H9 (cell line): ENCODE measurements around the gene ZNF609. TPM values are rescaled to one million over a fixed set of nuclear protein-coding genes. Genes with fewer than 3 reads are reported as not detected.

ENCODE experiments used
- DNase-seq: peaks from one replicate; pipeline ENCODE4 v3.0.0-alpha.2; 2017
- H2AFZ ChIP-seq: one replicate; pipeline ENCODE4 v1.6.1; 2013; ENCODE audit warnings: mild to moderate bottlenecking, low read length, control low read depth, moderate library complexity
- H2AK5ac ChIP-seq: 2 replicates; pipeline ENCODE4 v1.6.1; 2013; ENCODE audit warnings: low read length, control low read depth, mixed read lengths; ENCODE audit not compliant: insufficient read length
- H2BK120ac ChIP-seq: one replicate; pipeline ENCODE4 v1.6.1; 2013; ENCODE audit warnings: low read depth, mild to moderate bottlenecking, low read length, control low read depth, inconsistent platforms; ENCODE audit not compliant: poor library complexity, severe bottlenecking
- H2BK12ac ChIP-seq: 2 replicates; pipeline ENCODE4 v1.6.1; 2013; ENCODE audit warnings: low read length, control low read depth, mixed read lengths, low read depth; ENCODE audit not compliant: insufficient read length
- H2BK15ac ChIP-seq: 2 replicates; pipeline ENCODE4 v1.6.1; 2013; ENCODE audit warnings: low read depth, low read length, control low read depth
- H2BK20ac ChIP-seq: one replicate; pipeline ENCODE4 v1.6.1; 2013; ENCODE audit warnings: low read depth, mild to moderate bottlenecking, low read length, control low read depth, inconsistent platforms; ENCODE audit not compliant: poor library complexity, severe bottlenecking
- H2BK5ac ChIP-seq: 2 replicates; pipeline ENCODE4 v1.6.1; 2013; ENCODE audit warnings: low read length, control low read depth, mixed read lengths; ENCODE audit not compliant: insufficient read length
- H3K14ac ChIP-seq: 2 replicates; pipeline ENCODE4 v1.6.1; 2013; ENCODE audit warnings: low read length, control low read depth; ENCODE audit not compliant: insufficient read depth
- H3K18ac ChIP-seq: 2 replicates; pipeline ENCODE4 v1.6.1; 2013; ENCODE audit warnings: low read depth, mild to moderate bottlenecking, mixed read lengths, low read length, control low read depth; ENCODE audit not compliant: insufficient read length
- H3K23ac ChIP-seq: 2 replicates; pipeline ENCODE4 v1.6.1; 2013; ENCODE audit warnings: low read length, control low read depth, mixed read lengths, low read depth; ENCODE audit not compliant: insufficient read length
- H3K23me2 ChIP-seq: 2 replicates; pipeline ENCODE4 v1.6.1; 2013; ENCODE audit warnings: low read depth, mild to moderate bottlenecking, mixed read lengths, low read length, control low read depth; ENCODE audit not compliant: insufficient read length, poor library complexity, severe bottlenecking
- H3K27ac ChIP-seq: 2 replicates; pipeline ENCODE4 v1.5.1; 2013; ENCODE audit warnings: low read length, control low read depth, mixed read lengths, low read depth; ENCODE audit not compliant: insufficient read length
- H3K27me3 ChIP-seq: 2 replicates; pipeline ENCODE4 v1.6.1; 2013; ENCODE audit warnings: low read length, control low read depth, inconsistent platforms; ENCODE audit not compliant: insufficient read depth
- H3K4ac ChIP-seq: 2 replicates; pipeline ENCODE4 v1.6.1; 2013; ENCODE audit warnings: low read depth, mild to moderate bottlenecking, control low read depth, inconsistent platforms, low read length, moderate library complexity
- H3K4me1 ChIP-seq: 2 replicates; pipeline ENCODE4 v1.6.1; 2013; ENCODE audit warnings: low read length, control low read depth, inconsistent platforms; ENCODE audit not compliant: insufficient read depth
- H3K4me2 ChIP-seq: 2 replicates; pipeline ENCODE4 v1.6.1; 2013; ENCODE audit warnings: low read length, control low read depth, mixed read lengths; ENCODE audit not compliant: insufficient read length, insufficient read depth
- H3K56ac ChIP-seq: 2 replicates; pipeline ENCODE4 v1.6.1; 2013; ENCODE audit warnings: low read depth, mild to moderate bottlenecking, mixed read lengths, low read length, control low read depth; ENCODE audit not compliant: insufficient read length
- H3K79me1 ChIP-seq: 2 replicates; pipeline ENCODE4 v1.6.1; 2013; ENCODE audit warnings: low read depth, mild to moderate bottlenecking, moderate library complexity, low read length, control low read depth, inconsistent platforms; ENCODE audit not compliant: insufficient read depth, poor library complexity, severe bottlenecking
- H3K79me2 ChIP-seq: 2 replicates; pipeline ENCODE4 v1.6.1; 2013; ENCODE audit warnings: low read length, control low read depth, inconsistent platforms; ENCODE audit not compliant: insufficient read depth
- H3K9ac ChIP-seq: 2 replicates; pipeline ENCODE4 v1.6.1; 2013; ENCODE audit warnings: low read length, control low read depth, mixed read lengths; ENCODE audit not compliant: insufficient read length; ENCODE audit errors: extremely low read depth
- H3K9me3 ChIP-seq: one replicate; pipeline ENCODE4 v1.6.1; 2013; ENCODE audit warnings: low read depth, low read length, inconsistent platforms; ENCODE audit not compliant: control insufficient read depth
- H3T11ph ChIP-seq: one replicate; pipeline ENCODE4 v1.6.1; 2013; ENCODE audit warnings: mild to moderate bottlenecking, low read length, control low read depth, inconsistent platforms
- H4K20me1 ChIP-seq: one replicate; pipeline ENCODE4 v1.6.1; 2013; ENCODE audit not compliant: control insufficient read depth, insufficient read length, insufficient read depth
- H4K5ac ChIP-seq: 2 replicates; pipeline ENCODE4 v1.6.1; 2013; ENCODE audit warnings: low read depth, mild to moderate bottlenecking, mixed read lengths, low read length, control low read depth; ENCODE audit not compliant: insufficient read length
- H4K8ac ChIP-seq: replicated peaks from 2 replicates; pipeline ENCODE4 v1.6.1; 2013; ENCODE audit warnings: low read length, control low read depth, mixed read lengths, low read depth; ENCODE audit not compliant: insufficient read length
- H4K91ac ChIP-seq: 2 replicates; pipeline ENCODE4 v1.6.1; 2013; ENCODE audit warnings: low read depth, mild to moderate bottlenecking, moderate library complexity, mixed read lengths, low read length, control low read depth; ENCODE audit not compliant: insufficient read length
- H3K27ac Mint-ChIP-seq, 3 experiments: 2 replicates in 2 of 3; 3 replicates in 1 of 3; pipeline ENCODE4 v1.8.0; 2020 to 2021; ENCODE audit warnings: mixed read lengths in 3 of 3, mild to moderate bottlenecking in 1 of 3, moderate library complexity in 1 of 3
- H3K27me3 Mint-ChIP-seq: 2 replicates; pipeline ENCODE4 v1.8.0; 2021; ENCODE audit warnings: low read depth, mild to moderate bottlenecking, moderate library complexity, mixed read lengths
- H3K36me3 Mint-ChIP-seq, 3 experiments: 2 replicates in 2 of 3; 3 replicates in 1 of 3; pipeline ENCODE4 v1.8.0; 2020 to 2021; ENCODE audit warnings: low read depth in 3 of 3, mixed read lengths in 3 of 3; ENCODE audit not compliant: insufficient read depth in 1 of 3
- H3K4me1 Mint-ChIP-seq, 2 experiments: 2 replicates each; pipeline ENCODE4 v1.8.0; 2020; ENCODE audit warnings: mixed read lengths in 2 of 2
- H3K4me3 Mint-ChIP-seq, 2 experiments: 2 replicates in 1 of 2; 3 replicates in 1 of 2; pipeline ENCODE4 v1.8.0; 2020 to 2021; ENCODE audit warnings: mild to moderate bottlenecking in 2 of 2, mixed read lengths in 2 of 2, moderate library complexity in 1 of 2
- H3K9me3 Mint-ChIP-seq, 2 experiments: 2 replicates in 1 of 2; 3 replicates in 1 of 2; pipeline ENCODE4 v1.8.0; 2020; ENCODE audit warnings: mild to moderate bottlenecking in 2 of 2, mixed read lengths in 2 of 2, moderate library complexity in 1 of 2
- CTCF ChIP-seq: fragments of 200-600 bp; sonication (generic); conservative IDR thresholded peaks from 3 replicates; pipeline ENCODE4 v1.8.0; 2021; ENCODE audit warnings: antibody characterized with exemption, mild to moderate bottlenecking
- WGBS: extraction: QIAGEN DNeasy Blood & Tissue Kit; methylation state at CpG from one replicate; pipeline ENCODE4 v1.1.7; 2013; ENCODE audit warnings: missing lambda C conversion rate, low lambda C conversion rate, mixed read lengths; ENCODE audit not compliant: insufficient read length; ENCODE audit errors: extremely low coverage; 5-methylcytosine and 5-hydroxymethylcytosine counted together
- total RNA-seq: library from RNA; stranded (reverse); gene quantifications from 2 replicates; pipeline ENCODE4 v1.2.1, GENCODE V29; 2021

Gene ZNF609
- total RNA-seq, 1 experiment from 2014 or later: 45.3 TPM

- no peak overlapping the region for H4K8ac ChIP-seq
- no peak overlapping the region for H3K23ac ChIP-seq
- H3K18ac ChIP-seq: peak overlapping the region; percentile 98
- no peak for TF ChIP-seq CTCF
- H3K4ac ChIP-seq: peak overlapping the region; percentile 25; the same call in 1 of the 2 replicates
- peak overlapping the region; percentile 80 for H2BK12ac ChIP-seq
- H3K14ac ChIP-seq: peak overlapping the region; percentile 79; the same call in 1 of the 2 replicates
- no peaks in the 10 kb centered on the region for H3K27me3 ChIP-seq
- H2BK120ac ChIP-seq: peak overlapping the region; percentile 98
- H4K20me1 ChIP-seq: no peaks in the 10 kb centered on the region
- H2BK15ac ChIP-seq: no peak overlapping the region
- H3T11ph ChIP-seq: peak overlapping the region; percentile 98
- H3K27ac ChIP-seq: peak overlapping the region; percentile 63
- H2AK5ac ChIP-seq: no peak overlapping the region
- H3K56ac ChIP-seq: no peak overlapping the region
- Mint-ChIP-seq H3K4me3 (peak overlapping the region; percentile 31 to 66; a peak in 3 of 5 replicates), H3K36me3 (peaks cover 12 to 22% (median 15%) of the 10 kb centered on the region in 3 experiments), H3K27ac (peak overlapping the region; percentile 84 to 98 (median 96)), H3K27me3 (no peaks in the 10 kb centered on the region), H3K4me1 (peaks cover 40 to 54% of the 10 kb centered on the region in 2 experiments), H3K9me3 (peaks cover 5 to 6% of the 10 kb centered on the region in 2 experiments; a peak in 4 of 5 replicates)
- H3K79me2 ChIP-seq: peaks cover under 1% of the 10 kb centered on the region; the same call in 1 of the 2 replicates
- H2AFZ ChIP-seq: no peak overlapping the region
- no peak for DNase-seq
- peaks cover 5% of the 10 kb centered on the region for H3K79me1 ChIP-seq
- WGBS: no CpG with 5 or more reads among the region's 2 CpGs
- peak overlapping the region; percentile 60 for H2BK20ac ChIP-seq
- H4K91ac ChIP-seq: no peak overlapping the region
- peak overlapping the region; percentile 79 for H2BK5ac ChIP-seq
- peaks cover 8% of the 10 kb centered on the region for H3K4me1 ChIP-seq
- no peak overlapping the region for H3K4me2 ChIP-seq
- H3K9me3 ChIP-seq: no peaks in the 10 kb centered on the region
- H4K5ac ChIP-seq: no peak overlapping the region
- H3K9ac ChIP-seq: no peak overlapping the region
- no peaks in the 10 kb centered on the region for H3K23me2 ChIP-seq
Measured at GRCh38 chr15:64634027-64634426, 173.6 kb downstream of the ZNF609 start.
